ENCODE measurements around the gene HBA2. TPM values are rescaled to one million over a fixed set of nuclear protein-coding genes. Genes with fewer than 3 reads are reported as not detected.
A peak's percentile ranks its signal among the peaks of the same experiment; 100 is the strongest.

Gene HBA2
- total and polyA plus RNA-seq, 8 donors: 142 to 5,766 (median 1,612) TPM

- H3K36me3 ChIP-seq: peaks cover 0 to 76% of the 10 kb centered on the region in 2 donors
- no peaks in the 10 kb centered on the region for H3K4me1 ChIP-seq
- no peak overlapping the region for H3K4me3 ChIP-seq
- H3K27ac ChIP-seq: no peak overlapping the region
- intact Hi-C loops (cut with DNase I): no loop called here
- H3K27me3 ChIP-seq: no peaks in the 10 kb centered on the region
- DNase-seq (no peak), ATAC-seq (no peak)
- H3K9me3 ChIP-seq: no peaks in the 10 kb centered on the region
- TF ChIP-seq, protein P1, sequence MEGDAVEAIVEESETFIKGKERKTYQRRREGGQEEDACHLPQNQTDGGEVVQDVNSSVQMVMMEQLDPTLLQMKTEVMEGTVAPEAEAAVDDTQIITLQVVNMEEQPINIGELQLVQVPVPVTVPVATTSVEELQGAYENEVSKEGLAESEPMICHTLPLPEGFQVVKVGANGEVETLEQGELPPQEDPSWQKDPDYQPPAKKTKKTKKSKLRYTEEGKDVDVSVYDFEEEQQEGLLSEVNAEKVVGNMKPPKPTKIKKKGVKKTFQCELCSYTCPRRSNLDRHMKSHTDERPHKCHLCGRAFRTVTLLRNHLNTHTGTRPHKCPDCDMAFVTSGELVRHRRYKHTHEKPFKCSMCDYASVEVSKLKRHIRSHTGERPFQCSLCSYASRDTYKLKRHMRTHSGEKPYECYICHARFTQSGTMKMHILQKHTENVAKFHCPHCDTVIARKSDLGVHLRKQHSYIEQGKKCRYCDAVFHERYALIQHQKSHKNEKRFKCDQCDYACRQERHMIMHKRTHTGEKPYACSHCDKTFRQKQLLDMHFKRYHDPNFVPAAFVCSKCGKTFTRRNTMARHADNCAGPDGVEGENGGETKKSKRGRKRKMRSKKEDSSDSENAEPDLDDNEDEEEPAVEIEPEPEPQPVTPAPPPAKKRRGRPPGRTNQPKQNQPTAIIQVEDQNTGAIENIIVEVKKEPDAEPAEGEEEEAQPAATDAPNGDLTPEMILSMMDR (IDR thresholded peaks at IDR 0.05): no peak
These were observed 16.0 kb downstream of the HBA2 start for GRCh38 chr16:188674-189073.

- TF ChIP-seq, protein P1 (IDR thresholded peaks at IDR 0.05): no peak
- no peak overlapping the region for H3K27ac ChIP-seq
- peaks cover 0 to 86% of the 10 kb centered on the region in 2 donors for H3K36me3 ChIP-seq
- no peaks in the 10 kb centered on the region for H3K4me1 ChIP-seq
- H3K27me3 ChIP-seq: no peaks in the 10 kb centered on the region
- no peak overlapping the region for H3K4me3 ChIP-seq
- no peak for ATAC-seq
- H3K9me3 ChIP-seq: no peaks in the 10 kb centered on the region
- DNase-seq: no peak
- intact Hi-C loops (cut with DNase I): no loop called here
These were observed 17.0 kb downstream of the HBA2 start for GRCh38 chr16:189604-190186.

DNA sequence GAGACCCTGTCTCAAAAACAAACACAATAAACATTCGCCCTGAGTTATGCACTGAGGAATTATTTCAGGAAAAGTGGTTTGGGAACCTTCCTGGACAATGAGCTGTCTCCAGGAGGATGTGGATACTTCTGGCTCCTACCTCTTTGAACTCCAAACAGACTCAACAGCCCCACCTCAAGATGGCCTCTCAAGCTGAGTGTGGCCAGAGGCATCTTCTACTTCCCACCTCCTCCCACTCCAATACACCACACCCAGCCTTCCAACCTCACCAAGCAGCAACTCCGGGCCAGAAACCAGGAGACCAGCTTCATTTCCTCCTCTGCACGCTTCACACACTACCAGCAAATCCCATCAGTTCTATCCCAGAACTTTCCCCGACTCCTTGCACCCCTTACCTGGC lies 19.2 kb downstream of the HBA2 start:
- H3K9me3 ChIP-seq: no peaks in the 10 kb centered on the region
- ATAC-seq (no peak), DNase-seq (no peak)
- no peaks in the 10 kb centered on the region for H3K27me3 ChIP-seq
- intact Hi-C loops (cut with DNase I): no loop called here
- no peak overlapping the region for H3K4me3 ChIP-seq
- peaks cover 0 to 98% of the 10 kb centered on the region in 2 donors for H3K36me3 ChIP-seq
- H3K27ac ChIP-seq: no peak overlapping the region
- H3K4me1 ChIP-seq: no peaks in the 10 kb centered on the region
- TF ChIP-seq, protein P1 (IDR thresholded peaks at IDR 0.05): no peak

- ATAC-seq: no peak
- Histone ChIP-seq H3K4me3 (no peak overlapping the region), H3K27ac (no peak overlapping the region), H3K36me3 (peaks cover 0 to 100% of the 10 kb centered on the region in 2 donors), H3K9me3 (no peaks in the 10 kb centered on the region), H3K4me1 (no peaks in the 10 kb centered on the region), H3K27me3 (no peaks in the 10 kb centered on the region)
- TF ChIP-seq, protein P1 (IDR thresholded peaks at IDR 0.05): no peak
- intact Hi-C loops (cut with DNase I): no loop called here
- DNase-seq: peak in 1 of 4 donors; percentile 19
These were observed 20.0 kb downstream of the HBA2 start for GRCh38 chr16:192686-193085.

DNA sequence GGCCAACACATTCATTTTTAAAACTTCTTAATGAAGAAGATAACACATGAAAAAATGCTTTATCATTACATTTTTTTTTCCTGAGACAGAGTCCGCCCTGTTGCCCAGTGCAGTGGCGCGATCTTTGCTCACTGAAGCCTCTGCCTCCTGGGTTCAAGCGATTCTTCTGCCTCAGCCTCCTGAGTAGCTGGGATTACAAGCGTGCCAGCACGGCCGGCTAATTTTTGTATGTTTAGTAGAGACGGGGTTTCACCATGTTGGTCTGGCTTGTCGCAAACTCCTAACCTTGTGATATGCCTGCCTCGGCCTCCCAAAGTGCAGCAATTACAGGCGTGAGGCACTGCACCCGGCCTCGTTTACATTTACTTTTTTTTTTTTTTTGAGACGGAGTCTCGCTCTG lies 20.8 kb downstream of the HBA2 start:
- H3K9me3 ChIP-seq: no peaks in the 10 kb centered on the region
- DNase-seq: no peak
- intact Hi-C loops (cut with DNase I): no loop called here
- H3K4me3 ChIP-seq: no peak overlapping the region
- no peaks in the 10 kb centered on the region for H3K4me1 ChIP-seq
- no peak for ATAC-seq
- H3K27ac ChIP-seq: no peak overlapping the region
- no peaks in the 10 kb centered on the region for H3K27me3 ChIP-seq
- TF ChIP-seq, protein P1 (IDR thresholded peaks at IDR 0.05): no peak
- peaks cover 0 to 100% of the 10 kb centered on the region in 2 donors for H3K36me3 ChIP-seq

Data from left lung (tissue), 10 donors.